ENCODE measurements around the gene STARD5.

DNA sequence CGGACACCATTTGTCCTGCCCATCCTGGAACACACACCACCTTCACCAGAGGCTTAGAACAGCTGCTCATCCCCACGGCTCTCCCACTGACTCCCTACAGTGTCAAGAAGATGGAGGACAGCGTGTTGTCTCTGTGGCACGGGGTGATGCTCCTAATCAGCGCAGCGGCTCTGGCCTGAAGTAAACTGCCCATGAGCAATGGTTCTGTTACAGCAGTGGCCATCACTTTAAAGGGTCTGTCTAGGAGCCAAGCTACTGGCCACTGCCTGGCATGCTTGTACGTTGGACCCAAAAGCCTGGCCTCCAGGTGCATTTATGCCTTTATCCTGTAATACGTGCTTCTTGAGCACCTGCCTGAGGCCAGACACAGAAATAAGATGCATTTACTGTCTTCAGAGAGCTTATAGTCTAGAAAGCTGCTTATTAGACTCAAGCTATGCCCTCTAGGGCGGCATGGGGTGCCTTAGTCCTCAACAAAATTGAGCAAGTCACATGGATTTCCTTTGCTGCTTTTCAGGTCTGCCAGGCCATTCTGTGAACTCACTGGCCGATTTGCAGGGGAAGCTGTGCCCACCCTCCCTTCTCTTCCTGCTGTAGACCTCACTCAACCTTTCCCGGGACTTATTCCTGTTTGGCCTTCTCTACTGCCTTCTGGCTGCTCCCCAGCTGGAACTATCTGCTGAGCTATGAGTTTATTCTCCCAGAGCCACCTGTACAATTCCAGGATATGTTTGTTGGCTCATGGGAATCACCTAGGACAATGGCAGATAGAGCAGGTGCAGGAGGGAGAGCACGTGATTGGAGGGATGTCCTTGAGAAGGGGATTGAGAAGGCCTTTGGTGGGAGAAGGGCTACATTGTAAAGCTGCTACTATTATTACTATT is 51.9 kb downstream of the STARD5 start:
- TF ChIP-seq CTCF (IDR thresholded peaks at IDR 0.05) (no peak), POLR2A (IDR thresholded peaks at IDR 0.05) (no peak), POLR2AphosphoS5 (IDR thresholded peaks at IDR 0.05) (no peak)
